RPMI8226 (cell line): ENCODE data around the gene KCNJ11.

Experiments used
- DNase-seq: peaks from one replicate; pipeline ENCODE4 v3.0.0-alpha.2; 2015

Gene KCNJ11

DNA sequence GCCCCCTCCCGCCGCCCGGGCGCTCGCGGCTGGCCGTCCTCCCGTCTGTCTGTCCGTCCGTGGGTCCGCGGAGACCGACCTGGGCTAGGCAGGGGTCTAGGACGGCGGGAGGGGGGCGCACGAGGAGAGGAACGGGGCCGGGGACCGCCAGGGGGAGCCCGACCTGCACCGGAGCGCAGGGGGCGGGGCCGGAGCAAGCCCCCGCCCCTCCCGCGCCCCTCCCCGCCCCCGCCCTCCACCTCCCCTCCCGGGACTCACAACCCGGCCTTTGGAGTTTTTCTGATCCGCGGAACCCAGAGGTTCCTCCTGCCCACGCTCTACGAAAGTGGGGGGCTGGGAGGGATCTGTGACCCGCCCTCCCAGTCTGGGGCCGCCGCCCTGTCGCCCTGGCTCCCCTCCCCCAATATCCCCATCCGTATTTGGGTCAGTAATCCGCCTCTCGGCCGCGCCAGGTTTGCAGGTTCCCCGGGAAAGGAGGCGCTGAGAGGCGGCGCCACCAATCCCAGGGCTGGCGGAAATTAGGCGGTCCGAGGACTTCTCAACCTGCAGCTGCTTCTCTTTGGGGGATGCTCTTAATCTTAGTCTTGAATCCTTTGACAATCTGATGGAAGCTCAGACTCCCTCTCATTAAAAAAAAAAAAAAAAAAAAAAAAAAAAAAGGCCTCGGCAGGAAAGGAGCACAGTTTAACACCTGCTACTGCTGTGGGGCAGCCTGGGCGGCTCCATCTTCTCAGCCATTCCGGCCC lies 925 bp upstream of the KCNJ11 start:
- peak; percentile 77 for DNase-seq

GRCh38 chr11:17387811-17388210 lies 648 bp downstream of the KCNJ11 start:
- DNase-seq: no peak

DNA sequence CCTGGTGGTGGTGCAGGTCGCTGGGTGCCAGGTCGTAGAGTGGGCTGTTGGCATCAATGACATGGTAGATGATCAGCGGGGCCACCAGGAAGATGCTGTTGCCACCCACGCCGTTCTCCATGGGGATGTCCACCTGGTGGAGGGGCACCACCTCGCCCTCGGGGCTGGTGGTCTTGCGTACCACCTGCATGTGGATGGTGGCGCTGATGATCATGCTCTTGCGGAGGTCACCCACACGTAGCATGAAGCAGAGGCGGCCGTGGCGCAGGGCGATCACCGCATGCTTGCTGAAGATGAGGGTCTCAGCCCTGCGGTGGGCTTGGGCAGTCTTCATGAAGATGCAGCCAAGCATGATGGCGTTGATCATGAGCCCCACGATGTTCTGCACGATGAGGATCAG lies 1.2 kb downstream of the KCNJ11 start:
- no peak for DNase-seq

GRCh38 chr11:17386331-17387084 lies 2.0 kb downstream of the KCNJ11 start:
- DNase-seq: peak; percentile 79

GRCh38 chr11:17385926-17386325 lies 2.5 kb downstream of the KCNJ11 start:
- DNase-seq: no peak

- DNase-seq: no peak
Measured at GRCh38 chr11:17385492-17385891, 3.0 kb downstream of the KCNJ11 start.

DNA sequence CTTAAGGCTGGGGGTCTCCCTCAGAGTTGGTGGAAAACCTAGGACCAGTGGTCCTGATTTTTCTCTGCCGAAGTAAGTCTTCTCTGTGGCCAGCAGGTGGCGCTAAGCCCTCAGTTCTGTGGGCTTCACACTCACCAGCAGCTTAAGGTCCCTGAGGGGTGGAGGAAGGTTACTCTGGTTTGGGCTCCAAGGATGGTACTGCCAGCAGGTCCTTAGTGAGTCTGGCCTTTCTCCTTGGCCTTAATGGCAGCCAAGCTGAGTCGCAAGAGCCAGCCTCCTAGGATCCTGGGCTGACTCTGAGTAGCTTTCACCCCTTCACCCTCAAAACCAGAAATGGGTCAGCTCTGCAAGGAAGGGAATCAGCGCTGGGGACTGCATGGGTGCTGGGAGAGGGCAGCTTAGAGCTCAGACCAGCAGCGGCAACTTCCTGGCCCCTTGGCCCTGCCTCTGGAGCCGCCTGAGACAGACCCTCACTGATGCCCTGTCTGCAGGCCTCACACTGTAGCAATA lies 4.4 kb downstream of the KCNJ11 start:
- DNase-seq: peak; percentile 76

DNA sequence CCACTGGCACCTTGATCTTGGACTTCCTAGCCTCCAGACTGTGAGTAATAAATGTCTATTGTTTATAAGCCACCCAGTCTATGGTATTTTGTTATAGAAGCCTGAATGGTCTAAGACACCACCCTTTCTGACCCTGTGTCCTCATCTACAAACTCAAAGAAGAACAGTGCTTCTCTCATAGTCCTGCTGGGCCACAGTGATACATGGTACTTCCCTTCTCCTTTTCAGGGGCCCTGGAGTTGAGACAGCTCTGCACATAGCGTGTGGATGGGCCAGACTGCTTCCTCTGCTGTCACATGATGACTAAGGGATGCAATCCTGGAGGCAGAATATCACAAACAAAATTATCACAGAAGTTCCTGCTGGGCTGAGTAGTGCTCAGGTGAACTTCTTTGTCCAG lies 5.0 kb downstream of the KCNJ11 start:
- no peak for DNase-seq

GRCh38 chr11:17382046-17382728 lies 6.3 kb downstream of the KCNJ11 start:
- DNase-seq: no peak

GRCh38 chr11:17381156-17381555 lies 7.3 kb downstream of the KCNJ11 start:
- no peak for DNase-seq

DNA sequence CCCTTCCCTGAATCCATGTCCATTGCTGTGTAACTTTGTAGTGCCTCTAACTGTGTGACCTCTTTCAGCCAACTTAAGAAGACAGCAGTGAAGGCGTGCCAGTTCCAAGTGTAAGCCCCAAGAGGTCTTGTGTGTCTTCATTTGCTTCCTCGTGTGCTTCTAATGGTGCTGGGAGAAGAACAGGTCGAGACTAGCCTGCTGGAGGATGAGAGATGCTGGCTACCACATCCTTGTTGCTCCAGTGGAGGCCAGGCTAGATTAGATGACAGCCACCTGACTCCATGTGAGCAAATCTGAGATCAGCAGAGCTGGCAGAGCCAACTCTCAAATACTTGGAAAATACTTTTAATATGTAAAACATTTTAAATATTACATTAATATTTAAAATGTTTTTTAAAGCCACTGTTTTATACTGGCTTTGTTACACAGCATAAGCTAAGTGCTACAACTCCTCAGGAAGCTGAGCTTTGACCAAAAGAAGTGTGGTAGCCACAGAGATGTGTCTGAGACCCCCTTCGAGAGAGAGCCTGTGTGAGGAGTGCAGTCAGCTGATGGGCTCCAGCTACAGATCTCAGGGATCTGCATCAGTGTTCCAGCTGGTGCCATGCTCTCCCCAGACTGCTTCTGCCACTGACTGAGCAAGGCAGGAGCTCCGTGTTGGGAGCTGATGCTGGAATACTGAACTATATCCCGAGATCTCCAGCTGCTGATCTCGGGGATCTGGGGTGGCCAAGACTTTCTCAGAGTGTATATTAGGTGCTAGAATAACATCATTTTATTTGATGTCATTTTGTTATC lies 8.9 kb downstream of the KCNJ11 start:
- no peak for DNase-seq

- DNase-seq: no peak
Measured at GRCh38 chr11:17378655-17379054, 9.8 kb downstream of the KCNJ11 start.

- no peak for DNase-seq
Measured at GRCh38 chr11:17376493-17376892, 12.0 kb downstream of the KCNJ11 start.

DNA sequence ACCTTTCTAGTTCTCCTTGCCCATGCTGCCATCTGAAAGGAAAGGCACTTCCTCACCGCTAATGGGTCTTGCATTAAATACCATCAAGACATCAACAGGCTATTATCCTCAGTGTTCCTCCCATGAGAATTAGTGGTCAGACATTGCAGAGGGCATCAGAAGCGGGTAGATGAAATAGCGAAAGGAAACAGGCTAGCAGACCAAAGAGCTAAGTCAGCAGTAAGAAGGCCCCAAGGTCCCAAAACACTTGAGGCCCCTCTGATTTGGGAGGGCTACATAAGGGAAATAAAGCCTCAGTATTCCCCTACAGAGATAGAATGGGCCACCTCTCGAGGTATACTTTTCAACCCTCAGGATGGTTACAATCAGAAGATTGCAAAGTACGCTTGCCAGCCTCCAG lies 12.9 kb downstream of the KCNJ11 start:
- DNase-seq: no peak

- DNase-seq: no peak
Measured at GRCh38 chr11:17371614-17372013, 16.8 kb downstream of the KCNJ11 start.

GRCh38 chr11:17369684-17370243 lies 18.7 kb downstream of the KCNJ11 start:
- DNase-seq: no peak

GRCh38 chr11:17369094-17369493 lies 19.4 kb downstream of the KCNJ11 start:
- DNase-seq: no peak

DNA sequence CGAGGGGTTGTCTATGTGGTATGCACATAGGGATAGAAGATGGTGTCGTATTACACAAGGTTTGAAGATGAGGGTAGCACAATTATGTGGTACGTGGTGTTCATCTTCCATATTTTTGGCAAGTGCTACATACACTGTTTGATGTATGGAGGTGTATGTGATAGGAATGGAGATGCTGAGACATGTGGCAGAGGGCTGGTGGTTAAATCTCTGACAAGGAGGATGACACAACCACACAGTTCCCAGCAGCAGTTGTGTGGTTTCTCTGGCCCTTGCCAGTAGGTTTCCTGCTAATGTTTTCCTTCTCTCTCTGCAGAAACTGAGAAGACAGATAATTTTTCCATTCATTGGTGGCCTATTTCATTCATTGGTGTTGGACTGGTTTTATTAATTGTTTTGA lies 19.9 kb downstream of the KCNJ11 start:
- DNase-seq: no peak

DNA sequence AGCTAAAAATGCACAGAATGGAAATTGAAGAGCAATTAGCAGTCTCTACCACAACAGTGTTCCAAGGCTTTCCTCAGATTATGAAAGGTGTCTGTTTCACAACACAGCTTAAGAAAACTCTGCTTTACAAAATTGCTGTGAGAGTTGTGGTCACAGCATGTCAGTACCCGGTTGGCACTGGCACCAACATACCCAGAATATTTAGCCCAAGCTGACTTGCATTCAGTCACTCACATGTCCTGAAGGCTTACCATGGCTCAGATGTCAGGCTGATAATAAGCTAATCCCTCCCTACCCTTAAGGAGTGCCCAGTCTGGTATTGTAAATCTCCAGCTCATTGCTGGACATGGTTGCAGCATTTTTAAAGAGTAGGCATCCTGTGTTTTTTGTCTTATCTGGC lies 22.0 kb downstream of the KCNJ11 start:
- no peak for DNase-seq

DNA sequence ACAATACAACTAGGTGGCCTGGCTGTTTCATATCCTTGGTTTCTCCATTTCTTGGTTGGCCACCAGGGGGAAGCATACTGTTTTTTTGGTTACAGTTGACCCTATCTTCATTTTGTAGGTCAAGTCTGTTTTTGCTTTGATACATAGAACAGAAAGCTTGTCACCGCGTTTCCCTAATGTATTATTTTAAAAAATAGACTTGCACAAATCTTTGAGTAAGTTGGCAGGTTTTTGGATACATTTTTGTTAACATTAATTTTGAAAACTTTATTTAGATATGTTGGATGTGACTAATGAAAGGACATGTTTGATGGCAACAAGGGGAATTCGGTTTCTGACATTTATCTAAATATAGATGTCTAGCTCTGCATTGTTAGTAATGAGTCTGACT lies 33.9 kb downstream of the KCNJ11 start:
- peak; percentile 78 for DNase-seq

GRCh38 chr11:17353821-17354600 lies 34.4 kb downstream of the KCNJ11 start:
- no peak for DNase-seq
